ENCODE measurements around the gene TMED4.
"Not testable (repeated sequence)": the region's sequence is repeated elsewhere in the genome, so short reads cannot be mapped to it uniquely, and the experiment has no call there.

Gene TMED4

DNA sequence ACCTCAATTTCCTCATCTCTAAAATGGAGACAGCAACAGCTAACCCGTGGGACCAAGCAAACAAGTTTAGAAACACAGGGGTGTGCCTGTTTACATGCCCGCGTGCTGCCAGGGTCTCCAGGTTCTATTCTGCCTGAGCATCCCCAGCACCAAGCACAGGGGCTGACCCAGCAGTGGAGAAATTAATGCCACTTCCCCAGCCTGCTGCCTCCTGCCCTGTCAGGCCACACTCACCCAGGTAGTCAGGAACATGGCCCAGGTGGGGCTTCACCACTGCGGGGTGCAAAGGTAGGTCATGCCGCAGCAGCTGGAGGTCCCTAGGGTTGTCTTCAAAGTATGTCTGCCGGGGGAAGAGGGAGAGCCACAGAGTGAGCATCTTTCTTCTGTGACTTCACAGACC, 14.1 kb downstream of the TMED4 start:
- H3K4me3 ChIP-seq (ENCODE audit: low read length): no peak overlapping the region
- TF ChIP-seq, protein P1, sequence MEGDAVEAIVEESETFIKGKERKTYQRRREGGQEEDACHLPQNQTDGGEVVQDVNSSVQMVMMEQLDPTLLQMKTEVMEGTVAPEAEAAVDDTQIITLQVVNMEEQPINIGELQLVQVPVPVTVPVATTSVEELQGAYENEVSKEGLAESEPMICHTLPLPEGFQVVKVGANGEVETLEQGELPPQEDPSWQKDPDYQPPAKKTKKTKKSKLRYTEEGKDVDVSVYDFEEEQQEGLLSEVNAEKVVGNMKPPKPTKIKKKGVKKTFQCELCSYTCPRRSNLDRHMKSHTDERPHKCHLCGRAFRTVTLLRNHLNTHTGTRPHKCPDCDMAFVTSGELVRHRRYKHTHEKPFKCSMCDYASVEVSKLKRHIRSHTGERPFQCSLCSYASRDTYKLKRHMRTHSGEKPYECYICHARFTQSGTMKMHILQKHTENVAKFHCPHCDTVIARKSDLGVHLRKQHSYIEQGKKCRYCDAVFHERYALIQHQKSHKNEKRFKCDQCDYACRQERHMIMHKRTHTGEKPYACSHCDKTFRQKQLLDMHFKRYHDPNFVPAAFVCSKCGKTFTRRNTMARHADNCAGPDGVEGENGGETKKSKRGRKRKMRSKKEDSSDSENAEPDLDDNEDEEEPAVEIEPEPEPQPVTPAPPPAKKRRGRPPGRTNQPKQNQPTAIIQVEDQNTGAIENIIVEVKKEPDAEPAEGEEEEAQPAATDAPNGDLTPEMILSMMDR (conservative IDR thresholded peaks at IDR 0.05; ENCODE audit: low read depth, low read length): no peak
- DNase-seq (ENCODE audit: low read depth): no peak

GRCh38 chr7:44566680-44567079, 15.4 kb downstream of the TMED4 start:
- DNase-seq (ENCODE audit: low read depth): no peak
- no peak overlapping the region for H3K4me3 ChIP-seq (ENCODE audit: low read length)
- TF ChIP-seq, protein P1 (conservative IDR thresholded peaks at IDR 0.05; ENCODE audit: low read depth, low read length): no peak

- DNase-seq (ENCODE audit: low read depth): no peak
- TF ChIP-seq, protein P1 (conservative IDR thresholded peaks at IDR 0.05; ENCODE audit: low read depth, low read length): no peak
- H3K4me3 ChIP-seq (ENCODE audit: low read length): no peak overlapping the region
Observed at GRCh38 chr7:44565795-44566559, 16.1 kb downstream of the TMED4 start.

DNA sequence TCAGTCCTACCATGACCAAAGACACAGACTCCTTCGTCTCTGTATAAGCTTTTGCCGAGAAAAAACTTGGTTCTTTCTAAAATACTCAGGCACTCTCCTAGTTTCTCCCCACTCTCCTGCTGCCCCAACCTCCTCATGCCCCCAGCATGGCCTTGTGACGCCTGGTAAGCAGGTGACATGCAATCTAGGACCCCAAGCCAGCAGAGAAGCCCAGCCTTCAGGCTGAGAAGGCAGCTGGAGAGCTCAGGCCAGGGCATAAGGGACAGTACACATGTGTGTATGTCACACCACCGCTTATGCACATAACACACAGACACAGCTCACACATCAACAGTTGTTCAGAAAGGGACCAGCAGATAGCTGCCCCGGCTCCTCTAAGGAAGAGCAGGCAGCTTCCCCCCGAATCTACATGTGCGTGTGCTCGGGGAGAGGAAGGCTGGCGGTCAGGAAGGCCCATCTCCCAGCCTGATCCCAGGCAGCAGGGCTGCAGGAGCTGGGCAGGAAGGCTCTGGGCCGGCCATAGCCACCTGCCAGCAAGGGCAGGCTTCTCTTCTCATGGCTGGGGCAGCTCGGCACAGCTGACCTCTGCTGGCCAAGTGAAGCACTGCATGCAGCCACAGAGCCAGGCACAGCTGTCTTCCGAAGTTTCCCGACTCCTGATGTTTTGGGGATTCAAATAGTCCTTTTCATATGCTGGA, 16.8 kb downstream of the TMED4 start:
- DNase-seq (ENCODE audit: low read depth): no peak
- no peak overlapping the region for H3K4me3 ChIP-seq (ENCODE audit: low read length)
- TF ChIP-seq, protein P1 (conservative IDR thresholded peaks at IDR 0.05; ENCODE audit: low read depth, low read length): peak; percentile 98

DNA sequence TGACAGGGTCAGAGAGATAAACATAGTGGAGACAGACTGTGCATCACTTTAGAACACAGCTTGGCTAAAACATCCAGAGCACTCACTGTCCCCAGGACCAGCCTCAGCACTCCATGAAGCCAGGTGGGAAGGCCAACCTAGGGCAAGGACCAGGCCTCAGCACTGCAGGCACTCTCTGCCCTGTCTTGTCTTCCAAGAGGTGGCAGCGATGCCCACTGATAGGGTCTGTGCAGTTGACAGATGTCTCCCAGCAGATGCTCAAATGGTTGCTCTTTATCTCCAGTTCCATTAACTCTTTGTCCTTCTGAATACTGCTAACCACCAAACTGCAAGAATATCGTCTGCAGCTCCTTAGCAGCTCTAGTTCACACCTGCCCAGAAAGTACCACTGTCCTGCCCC, 17.4 kb downstream of the TMED4 start:
- no peak overlapping the region for H3K4me3 ChIP-seq (ENCODE audit: low read length)
- no peak for DNase-seq (ENCODE audit: low read depth)
- TF ChIP-seq, protein P1 (conservative IDR thresholded peaks at IDR 0.05; ENCODE audit: low read depth, low read length): no peak

DNA sequence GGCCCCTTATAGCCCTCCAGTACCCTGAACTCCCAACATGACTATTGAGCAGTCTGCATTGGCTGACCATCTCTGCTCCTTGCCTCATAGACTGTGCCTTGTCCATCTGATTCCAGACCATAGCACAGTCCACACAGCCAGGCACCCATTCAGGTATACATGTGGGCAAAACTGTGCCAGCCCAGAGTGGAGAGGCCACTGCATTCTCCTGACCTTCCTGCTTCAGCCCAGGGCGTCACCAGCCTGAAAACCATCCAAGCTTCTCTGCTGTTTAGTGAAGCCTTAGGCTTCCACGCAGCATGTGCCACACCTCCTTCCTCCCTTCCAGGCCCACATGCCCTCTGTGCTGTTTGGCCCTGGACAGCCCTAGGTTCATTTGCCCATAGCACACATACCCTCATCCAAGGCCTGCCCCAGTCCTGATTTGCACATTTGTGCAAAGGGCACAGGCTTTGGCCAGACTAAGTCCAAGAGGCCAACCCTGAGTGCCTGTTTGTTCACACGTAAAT, 18.8 kb downstream of the TMED4 start:
- no peak overlapping the region for H3K4me3 ChIP-seq (ENCODE audit: low read length)
- no peak for DNase-seq (ENCODE audit: low read depth)
- TF ChIP-seq, protein P1 (conservative IDR thresholded peaks at IDR 0.05; ENCODE audit: low read depth, low read length): no peak

DNA sequence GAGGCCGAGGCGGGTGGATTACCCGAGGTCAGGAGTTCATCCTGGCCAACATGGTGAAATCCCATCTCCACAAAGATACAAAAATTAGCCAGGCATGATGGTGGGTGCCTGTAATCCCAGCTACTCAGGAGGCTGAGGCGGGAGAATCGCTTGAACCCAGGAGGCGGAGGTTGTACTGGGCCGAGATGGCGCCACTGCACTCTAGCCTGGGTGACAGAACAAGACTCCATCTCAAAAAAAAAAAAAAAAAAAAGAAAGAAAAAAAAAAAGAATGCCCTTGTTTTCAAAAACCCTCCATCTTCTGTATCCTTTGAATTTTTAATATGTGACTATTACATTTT, 19.4 kb downstream of the TMED4 start:
- H3K4me3 ChIP-seq (ENCODE audit: low read length); DNase-seq (ENCODE audit: low read depth): not testable (repeated sequence)
